ENCODE measurements around the gene F8A3.
"Not testable (repeated sequence)": the region's sequence is repeated elsewhere in the genome, so short reads cannot be mapped to it uniquely, and the experiment has no call there.

F8A3 gene

DNA sequence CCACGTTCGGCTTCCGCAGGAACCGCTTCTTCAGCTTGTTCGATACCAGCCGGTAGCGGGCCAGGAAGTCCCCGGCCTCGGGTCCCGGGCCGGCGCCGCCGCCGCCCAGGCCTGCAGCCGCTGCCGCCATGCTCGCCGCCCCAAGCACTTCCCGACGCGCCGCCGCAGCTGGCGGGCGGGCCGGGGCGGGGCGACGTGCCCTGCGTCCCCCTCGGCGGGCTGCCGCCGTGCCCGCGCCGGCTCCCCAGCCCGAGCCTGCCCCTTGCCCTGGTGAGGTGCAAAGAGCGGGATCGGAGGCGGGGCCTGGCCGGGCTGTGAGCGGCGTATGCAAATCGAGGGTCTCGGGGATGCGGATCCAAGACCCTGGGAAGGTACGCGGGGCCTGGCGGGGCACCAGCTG is at the start of gene F8A3:
F8A3 (minus strand) TSS at position 150 of the 400 bp plus-strand sequence; CDS start at position 130, 20 bp downstream.
- not testable (repeated sequence) for DNase-seq (ENCODE audit: insufficient read length, low spot score); FAIRE-seq

DNA sequence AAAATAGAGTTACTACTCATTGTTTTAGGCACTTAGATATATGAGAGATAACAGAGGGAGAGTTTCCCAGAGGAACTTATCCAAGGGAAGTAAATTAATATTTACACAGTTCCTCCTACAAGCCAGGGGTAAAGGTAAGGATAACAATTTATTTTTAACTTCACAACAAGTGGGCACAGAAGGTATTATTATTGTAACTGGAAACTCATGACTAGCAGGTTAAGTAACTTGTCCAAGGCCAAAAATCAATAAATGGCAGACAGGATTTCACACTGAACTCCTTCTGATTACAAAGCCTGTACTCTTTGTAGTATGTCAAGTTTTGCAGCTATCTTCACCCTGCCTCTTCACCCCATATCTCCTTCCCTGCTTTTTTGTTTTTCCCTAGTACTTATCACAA is 46.9 kb upstream of the F8A3 start:
- DNase-seq (ENCODE audit: insufficient read length, low spot score): no peak
- no peak for FAIRE-seq

- DNase-seq (ENCODE audit: insufficient read length, low spot score); FAIRE-seq: not testable (repeated sequence)
These were observed 36.7 kb upstream of the F8A3 start for GRCh38 chrX:155495134-155495533.

DNA sequence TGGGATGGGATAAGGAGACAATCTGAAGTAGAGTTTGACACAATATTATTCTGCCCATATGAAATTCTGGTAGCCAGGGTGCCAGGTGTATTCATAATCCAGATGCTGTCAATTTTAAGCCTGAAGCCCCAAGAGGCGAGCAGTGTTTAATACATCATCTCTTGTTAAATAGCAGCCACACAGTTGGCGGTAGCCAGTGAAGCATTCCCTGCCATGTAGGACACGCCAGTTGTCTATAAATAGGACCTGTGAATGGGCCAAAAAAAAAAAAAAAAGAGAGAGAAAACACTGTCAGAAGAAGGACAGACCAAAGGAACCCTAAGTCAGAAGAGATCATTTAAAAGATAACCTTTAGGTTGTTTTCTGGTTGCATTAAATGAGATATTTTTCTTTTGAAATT is 33.0 kb upstream of the F8A3 start:
- not testable (repeated sequence) for FAIRE-seq

DNA sequence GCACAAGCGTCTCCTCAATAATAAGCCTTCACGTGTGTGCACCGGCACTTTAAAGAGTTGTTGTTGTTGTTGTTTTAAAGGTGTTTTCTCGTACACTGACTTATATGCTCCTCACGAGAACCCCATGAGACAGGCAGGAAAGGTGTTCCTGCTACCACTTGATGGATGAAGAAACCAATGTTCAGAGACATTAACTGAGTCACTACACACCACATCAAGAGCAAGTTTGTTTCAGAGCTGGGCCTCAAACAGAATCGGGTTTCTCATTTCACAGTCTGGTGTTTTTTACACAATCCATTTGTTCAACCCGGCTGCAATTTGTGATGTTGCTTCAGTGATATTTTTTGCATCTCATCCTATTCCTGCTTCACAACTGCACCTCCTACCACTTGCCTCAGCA is 18.7 kb upstream of the F8A3 start:
- FAIRE-seq: peak; percentile 31
- not testable (repeated sequence) for DNase-seq (ENCODE audit: insufficient read length, low spot score)

More for the DNA sequence above, 33.0 kb upstream of the F8A3 start:
- not testable (repeated sequence) for DNase-seq (ENCODE audit: insufficient read length, low spot score)

GRCh38 chrX:155466269-155466938 is 8.0 kb upstream of the F8A3 start:
- DNase-seq (ENCODE audit: insufficient read length, low spot score): not testable (repeated sequence)
- peak; percentile 89 for FAIRE-seq

- FAIRE-seq: not testable (repeated sequence)
These were observed 2.1 kb upstream of the F8A3 start for GRCh38 chrX:155460501-155460900.

DNA sequence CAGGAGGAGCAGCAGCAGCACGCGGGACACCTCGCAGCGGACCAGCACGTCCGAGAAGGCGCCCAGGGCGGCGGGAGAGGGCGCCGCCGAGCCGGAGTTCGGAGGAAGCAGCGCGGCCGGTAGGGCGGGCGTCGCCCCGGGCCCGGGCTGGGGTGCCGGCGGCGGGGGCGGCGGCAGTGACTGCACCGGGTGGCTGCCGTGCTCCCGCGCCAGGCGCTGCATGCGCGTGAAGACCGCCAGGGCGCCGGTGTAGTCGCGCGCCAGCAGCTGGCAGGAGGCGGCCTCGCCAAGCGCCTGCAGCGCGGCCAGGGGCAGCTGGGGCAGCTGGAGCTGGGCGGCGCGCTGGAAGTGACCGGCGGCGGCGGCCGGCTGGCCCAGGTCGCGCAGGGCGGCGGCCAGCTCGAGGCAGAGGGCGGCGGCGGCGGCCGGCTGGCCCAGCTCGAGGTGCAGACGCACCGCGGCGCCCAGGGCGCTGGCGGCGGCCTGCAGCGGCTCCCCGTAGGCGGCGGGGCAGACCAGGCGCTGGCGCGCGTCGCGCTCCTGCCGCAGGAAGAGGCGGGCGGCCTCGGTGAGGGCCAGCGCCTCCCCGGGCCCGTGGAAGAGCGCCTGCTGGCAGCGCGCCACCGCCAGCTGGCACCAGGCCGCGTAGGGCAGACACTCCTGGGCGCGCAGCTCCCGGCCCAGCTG is 516 bp downstream of the F8A3 start:
- not testable (repeated sequence) for DNase-seq (ENCODE audit: insufficient read length, low spot score); FAIRE-seq

More at GRCh38 chrX:155460501-155460900, 2.1 kb upstream of the F8A3 start:
- DNase-seq (ENCODE audit: insufficient read length, low spot score): not testable (repeated sequence)

- FAIRE-seq: no peak
- DNase-seq (ENCODE audit: insufficient read length, low spot score): no peak
These were observed 17.3 kb downstream of the F8A3 start for GRCh38 chrX:155441097-155441496.

- no peak for DNase-seq (ENCODE audit: insufficient read length, low spot score)
- FAIRE-seq: no peak
These were observed 22.7 kb downstream of the F8A3 start for GRCh38 chrX:155435744-155436112.

GRCh38 chrX:155434906-155435743 is 23.3 kb downstream of the F8A3 start:
- FAIRE-seq: no peak
- no peak for DNase-seq (ENCODE audit: insufficient read length, low spot score)

DNA sequence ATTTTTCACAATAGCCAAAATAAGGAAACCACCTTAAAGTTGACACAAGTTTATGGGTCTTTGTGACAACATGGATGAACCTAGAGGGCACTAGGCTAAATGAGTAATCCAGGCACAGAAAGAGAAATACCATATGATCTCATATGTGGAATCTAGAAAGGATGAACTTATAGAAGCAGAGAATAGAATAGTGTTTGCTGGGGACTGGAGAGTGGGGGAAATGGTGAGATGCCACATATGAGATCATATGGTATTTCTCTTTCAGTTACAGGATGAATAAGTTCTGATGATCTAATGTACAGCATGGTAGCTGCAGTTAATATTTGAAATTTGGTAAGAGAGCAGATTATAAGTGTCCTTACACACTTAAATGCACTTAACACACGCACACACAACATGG is 40.7 kb downstream of the F8A3 start:
- DNase-seq (ENCODE audit: insufficient read length, low spot score) (no peak), FAIRE-seq (peak; percentile 48)
